G401 (cell line): ENCODE measurements around the gene SLC25A10. TPM values are rescaled to one million over a fixed set of nuclear protein-coding genes. Genes with fewer than 3 reads are reported as not detected.

ENCODE experiments used
- DNase-seq: peaks from one replicate; pipeline ENCODE4 v3.0.0-alpha.2; 2015; ENCODE audit warnings: low spot score
- in situ Hi-C: cut with HindIII; loops from 2 replicates; pipeline ENCODE4 v1.10.0; 2016; ENCODE audit warnings: low sequenced_read_pairs, mixed read lengths
- total RNA-seq: library from RNA; depleted of rRNA; stranded (reverse); fragments of >200 nt; shearing (Covaris generic); gene quantifications from 2 replicates; pipeline ENCODE4 v1.2.3, GENCODE V29; 2014

Gene SLC25A10
- total RNA-seq, 1 experiment from 2014 or later, result 73.9 TPM

- in situ Hi-C loops, result no loop called here
Observed at GRCh38 chr17:81702934-81703746, 8.9 kb upstream of the SLC25A10 start, which contains the start of gene MRPL12. Gene MRPL12, plus strand, starts transcription at chr17:81703367. Its CDS starts 135 bp downstream, at chr17:81703502.

GRCh38 chr17:81703747-81704654, 8.1 kb upstream of the SLC25A10 start:
- in situ Hi-C loops, result no loop called here
- DNase-seq, result no peak

More at GRCh38 chr17:81702934-81703746, 8.9 kb upstream of the SLC25A10 start, which contains the start of gene MRPL12:
- DNase-seq, result peak; percentile 95

GRCh38 chr17:81705518-81706231, 6.4 kb upstream of the SLC25A10 start:
- DNase-seq, result no peak
- in situ Hi-C loops, result no loop called here

GRCh38 chr17:81706232-81706611, 5.9 kb upstream of the SLC25A10 start:
- in situ Hi-C loops, result no loop called here
- no peak for DNase-seq

DNA sequence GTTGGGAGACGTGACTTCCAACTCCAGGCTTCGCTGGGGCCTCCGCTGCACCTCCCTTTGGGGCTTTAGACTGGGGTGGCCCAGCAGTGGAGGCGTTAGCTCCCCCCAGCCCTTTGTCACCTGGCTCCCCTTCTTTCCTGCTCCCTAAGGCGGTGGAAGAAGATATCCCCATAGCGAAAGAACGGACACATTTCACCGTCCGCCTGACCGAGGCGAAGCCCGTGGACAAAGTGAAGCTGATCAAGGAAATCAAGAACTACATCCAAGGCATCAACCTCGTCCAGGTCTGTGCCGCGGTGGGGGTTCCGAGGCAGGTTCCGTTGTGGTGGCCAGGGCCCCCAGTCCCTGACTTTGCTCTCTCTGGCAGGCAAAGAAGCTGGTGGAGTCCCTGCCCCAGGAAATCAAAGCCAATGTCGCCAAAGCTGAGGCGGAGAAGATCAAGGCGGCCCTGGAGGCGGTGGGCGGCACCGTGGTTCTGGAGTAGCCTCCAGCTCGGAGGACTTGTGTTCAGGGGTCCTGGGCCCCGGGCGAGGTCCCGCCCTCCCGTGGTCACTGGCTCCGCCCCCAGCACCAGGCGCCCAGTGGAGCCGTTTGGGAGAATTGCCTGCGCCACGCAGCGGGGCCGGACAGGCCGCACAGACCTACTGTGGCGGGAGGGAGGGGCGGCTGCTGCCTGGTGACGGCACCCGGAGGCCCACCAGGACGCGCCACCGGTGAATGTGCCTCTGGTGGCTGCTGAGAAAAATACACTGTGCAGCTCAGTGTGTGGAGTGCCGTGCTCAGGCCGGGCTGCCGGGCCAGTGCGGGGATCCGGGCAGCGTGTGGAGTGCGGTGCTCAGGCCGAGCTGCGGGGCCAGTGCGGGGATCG, 5.1 kb upstream of the SLC25A10 start:
- DNase-seq, result no peak
- in situ Hi-C loops, result no loop called here

DNA sequence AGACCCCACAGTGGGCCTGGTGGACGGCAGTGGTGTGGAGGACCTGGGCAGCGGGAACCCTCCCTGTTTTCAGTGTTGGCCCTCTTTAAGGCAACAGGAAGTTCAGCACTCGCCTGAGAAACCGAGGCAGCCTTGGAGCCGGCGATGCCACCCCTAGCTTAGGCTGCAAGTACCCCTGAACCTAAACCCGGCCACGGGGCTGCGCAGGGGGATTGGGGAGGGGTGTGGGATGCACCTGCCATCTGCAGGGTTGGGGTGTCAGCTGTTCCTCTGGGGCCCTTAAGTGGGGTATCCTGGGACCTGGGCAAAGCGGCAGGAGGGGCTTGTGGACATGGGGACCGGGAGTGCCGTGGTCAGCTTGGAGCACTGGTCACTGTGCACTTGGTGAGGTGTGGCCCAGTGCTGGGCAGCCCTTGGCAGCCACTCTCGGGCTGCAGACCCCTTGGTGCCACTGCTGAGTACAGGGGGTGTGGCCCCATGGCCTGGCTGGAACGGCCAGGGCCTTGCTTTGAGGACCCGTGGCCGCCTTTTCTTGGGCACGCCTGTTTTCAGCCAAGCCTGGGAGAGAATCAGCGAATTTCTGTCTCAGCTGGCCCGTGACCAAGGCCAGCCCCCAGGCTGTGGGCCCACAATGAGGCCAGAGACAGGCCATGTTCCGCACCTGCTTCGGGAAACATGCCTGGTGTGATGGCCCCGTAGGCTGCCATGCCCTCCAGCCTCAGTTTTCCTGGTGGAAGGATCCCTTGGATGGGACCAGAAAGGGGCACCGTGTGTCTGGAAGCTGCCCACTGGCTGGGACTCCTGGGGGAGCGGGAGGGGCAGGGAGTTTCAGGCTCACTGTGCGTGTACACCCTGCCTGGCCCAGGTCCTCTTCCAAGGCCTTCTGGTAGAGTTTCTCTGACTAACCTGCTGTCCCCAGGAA, 4.1 kb upstream of the SLC25A10 start:
- in situ Hi-C loops, result no loop called here

DNA sequence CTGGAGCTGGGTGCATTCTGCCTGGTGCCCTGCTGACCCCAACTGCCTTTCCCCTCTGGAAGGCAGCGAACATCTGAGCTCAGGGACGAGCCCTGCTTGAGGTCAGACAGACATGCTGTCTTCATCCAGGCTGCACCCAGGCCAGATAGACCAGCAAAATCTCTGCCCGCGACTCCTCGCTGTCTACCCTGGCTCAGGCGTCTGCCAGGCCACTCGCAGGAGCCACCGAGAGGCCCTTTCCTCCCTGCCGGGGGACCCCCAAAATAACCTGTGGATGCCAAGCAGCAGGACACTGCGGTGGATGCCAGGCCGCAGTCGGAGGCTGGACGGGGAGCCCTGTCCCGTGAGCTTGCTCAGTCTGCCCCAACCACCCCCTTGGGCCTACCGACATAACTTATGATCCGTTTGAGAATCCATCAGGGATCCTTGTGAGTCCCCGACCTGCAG, 3.3 kb upstream of the SLC25A10 start:
- in situ Hi-C loops, result no loop called here
- no peak for DNase-seq

More for the DNA sequence above, 4.1 kb upstream of the SLC25A10 start:
- no peak for DNase-seq

- in situ Hi-C loops, result no loop called here
- DNase-seq, result peak; percentile 68
Observed at GRCh38 chr17:81710514-81711308, 1.4 kb upstream of the SLC25A10 start.

GRCh38 chr17:81712468-81713003, 452 bp downstream of the SLC25A10 start:
- no peak for DNase-seq
- in situ Hi-C loops, result no loop called here

DNA sequence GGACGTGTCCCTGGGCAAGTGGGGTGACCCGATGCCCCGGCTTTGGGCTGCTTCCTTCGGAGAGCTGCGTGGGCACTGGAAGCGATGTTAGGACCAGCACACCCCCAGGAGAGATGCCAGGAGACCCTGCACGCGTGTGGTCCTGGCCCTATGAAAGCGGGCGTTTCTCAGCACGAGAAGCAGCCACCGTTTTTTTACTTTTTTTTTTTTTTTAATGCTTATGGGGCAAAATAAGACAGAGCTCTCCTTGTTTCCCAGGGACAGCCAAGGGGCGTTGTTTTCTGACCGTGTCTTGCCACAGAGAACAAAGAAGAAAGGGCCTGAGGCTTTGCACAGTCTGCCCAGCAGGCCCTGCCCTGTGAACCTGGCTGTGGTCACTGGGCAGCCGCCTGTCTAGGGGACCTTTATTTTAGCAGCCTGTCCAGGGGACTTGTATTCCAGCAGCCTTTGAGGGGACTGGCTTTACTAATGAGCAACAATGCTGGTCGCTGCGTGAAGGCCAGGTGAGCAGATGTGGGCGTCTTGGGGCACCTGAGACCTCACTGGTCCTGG, 996 bp downstream of the SLC25A10 start:
- in situ Hi-C loops, result no loop called here
- no peak for DNase-seq

DNA sequence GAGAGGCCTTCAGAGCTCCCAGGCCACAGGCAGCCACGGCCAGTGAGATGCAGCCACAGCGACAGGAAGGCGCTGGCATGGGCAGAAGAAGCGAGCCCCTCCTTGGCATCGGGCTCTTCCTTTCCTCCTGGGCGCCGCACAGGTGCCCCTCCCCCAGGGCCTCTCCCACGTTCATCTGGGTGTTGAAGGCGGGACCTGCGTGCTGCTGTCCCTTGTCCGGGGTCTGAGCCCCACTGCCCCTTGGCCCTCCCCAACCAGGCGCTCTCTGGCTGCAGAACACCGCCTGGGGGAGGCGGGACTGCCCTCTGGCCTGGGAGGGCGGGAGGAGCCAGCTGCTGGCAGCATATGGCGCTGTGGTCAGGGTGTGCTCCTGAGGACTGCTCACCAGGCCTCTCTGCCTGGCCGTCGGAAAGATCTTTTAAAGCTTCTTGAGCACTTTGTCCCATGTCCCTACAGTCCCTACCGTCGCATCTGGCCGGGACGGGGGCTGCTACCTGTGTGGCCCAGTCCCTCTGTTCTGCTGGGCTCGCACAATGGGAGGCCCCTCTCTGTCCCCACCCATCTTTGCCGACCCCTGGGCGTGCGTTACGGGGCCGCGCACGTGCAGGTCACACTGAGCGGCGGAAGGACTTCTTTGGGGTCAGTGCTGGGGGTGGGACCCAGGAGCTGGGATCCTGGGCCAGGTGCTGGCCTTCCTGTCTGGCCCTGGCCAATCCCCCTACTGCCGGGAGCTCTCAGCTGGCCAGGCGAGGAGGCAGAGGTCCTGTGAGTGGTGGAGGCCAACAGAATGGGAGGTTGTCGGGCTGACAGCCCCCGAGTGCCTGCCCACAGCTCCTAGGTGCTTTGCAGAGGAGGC, 1.7 kb downstream of the SLC25A10 start:
- DNase-seq, result no peak
- in situ Hi-C loops, result no loop called here

- no peak for DNase-seq
- in situ Hi-C loops, result no loop called here
Observed at GRCh38 chr17:81714412-81715106, 2.5 kb downstream of the SLC25A10 start.

- DNase-seq, result no peak
- in situ Hi-C loops, result no loop called here
Observed at GRCh38 chr17:81715107-81715871, 3.2 kb downstream of the SLC25A10 start.
